ENCODE measurements around the gene RGS7BP.

DNA sequence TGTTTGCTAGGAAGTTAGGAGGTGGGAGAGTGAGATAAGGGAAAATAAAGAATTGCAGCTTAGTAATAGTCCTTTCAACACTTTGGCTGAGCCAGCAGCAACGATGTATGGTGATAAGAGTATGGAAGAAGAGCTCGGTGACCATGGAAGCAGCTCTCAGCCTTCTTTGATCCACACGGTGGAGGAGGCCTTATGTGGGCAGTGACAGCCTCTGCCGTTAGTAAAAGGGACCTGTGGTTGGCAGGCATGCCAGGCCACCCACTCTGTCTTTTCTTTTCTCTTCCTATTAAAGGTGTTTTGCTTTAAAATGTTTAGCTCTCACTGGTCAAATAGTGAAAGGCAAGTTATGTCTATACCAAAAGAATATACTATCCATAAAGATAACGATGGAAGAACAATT is 7.7 kb downstream of the RGS7BP start:
- no peak for TF ChIP-seq EZH2 (IDR thresholded peaks at IDR 0.05; ENCODE audit: low read length, missing control alignments)
- TF ChIP-seq, protein P1, sequence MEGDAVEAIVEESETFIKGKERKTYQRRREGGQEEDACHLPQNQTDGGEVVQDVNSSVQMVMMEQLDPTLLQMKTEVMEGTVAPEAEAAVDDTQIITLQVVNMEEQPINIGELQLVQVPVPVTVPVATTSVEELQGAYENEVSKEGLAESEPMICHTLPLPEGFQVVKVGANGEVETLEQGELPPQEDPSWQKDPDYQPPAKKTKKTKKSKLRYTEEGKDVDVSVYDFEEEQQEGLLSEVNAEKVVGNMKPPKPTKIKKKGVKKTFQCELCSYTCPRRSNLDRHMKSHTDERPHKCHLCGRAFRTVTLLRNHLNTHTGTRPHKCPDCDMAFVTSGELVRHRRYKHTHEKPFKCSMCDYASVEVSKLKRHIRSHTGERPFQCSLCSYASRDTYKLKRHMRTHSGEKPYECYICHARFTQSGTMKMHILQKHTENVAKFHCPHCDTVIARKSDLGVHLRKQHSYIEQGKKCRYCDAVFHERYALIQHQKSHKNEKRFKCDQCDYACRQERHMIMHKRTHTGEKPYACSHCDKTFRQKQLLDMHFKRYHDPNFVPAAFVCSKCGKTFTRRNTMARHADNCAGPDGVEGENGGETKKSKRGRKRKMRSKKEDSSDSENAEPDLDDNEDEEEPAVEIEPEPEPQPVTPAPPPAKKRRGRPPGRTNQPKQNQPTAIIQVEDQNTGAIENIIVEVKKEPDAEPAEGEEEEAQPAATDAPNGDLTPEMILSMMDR (conservative IDR thresholded peaks at IDR 0.05 in 1 of 2, IDR thresholded peaks at IDR 0.05 in 1 of 2; ENCODE audit: low read depth in 1 of 2, low read length in 2 of 2), result no peak

Data from fibroblast of lung (primary cell).